HG02840 (cell line): Measurements from ENCODE around the gene ADAD1.
"Not testable (repeated sequence)": the region's sequence is repeated elsewhere in the genome, so short reads cannot be mapped to it uniquely, and the experiment has no call there.

Source experiments
- ATAC-seq: cut with Tn5 transposase; IDR thresholded peaks from one replicate; pipeline ENCODE4 v1.9.1; 2021; ENCODE audit warnings: mild to moderate bottlenecking, moderate library complexity, moderate number of reproducible peaks; ENCODE audit not compliant: unreplicated experiment, low FRiP score

The ADAD1 gene

GRCh38 chr4:122378711-122379110 lies at the start of gene ADAD1:
TSS of gene ADAD1 (plus strand) at chr4:122379011. CDS start at chr4:122380070, 1,059 bp downstream.
- ATAC-seq, result no peak

DNA sequence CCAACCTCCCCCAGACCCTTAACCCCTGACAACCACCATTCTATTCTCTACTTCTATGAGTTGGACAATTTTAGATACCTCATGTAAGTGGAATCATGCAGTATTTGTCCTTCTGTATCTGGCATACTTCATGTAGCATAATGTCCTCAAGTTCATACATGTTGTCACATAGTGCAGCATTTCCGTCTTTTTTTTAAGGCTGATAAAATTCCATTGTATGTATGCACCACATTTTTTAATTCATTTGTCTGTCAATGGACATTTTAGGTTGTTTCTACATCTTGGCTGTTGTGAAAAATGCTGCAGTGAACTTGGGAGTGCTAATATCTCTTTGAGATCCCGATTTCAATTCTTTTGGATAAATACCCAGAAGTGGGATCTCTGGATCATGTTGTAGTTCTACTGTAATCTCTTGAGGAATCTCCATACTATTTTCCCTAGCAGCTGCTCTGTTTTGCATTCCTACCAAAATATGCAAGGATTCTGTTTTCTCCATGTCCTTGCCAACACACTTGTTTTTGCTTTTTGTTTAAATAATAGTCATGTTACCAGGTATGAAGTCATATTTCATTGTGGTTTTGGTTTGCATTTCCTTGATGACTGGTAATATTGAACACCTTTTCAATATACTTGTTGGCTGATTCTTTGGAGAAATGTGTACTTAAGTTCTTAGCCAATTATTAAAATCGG lies 48.8 kb upstream of the ADAD1 start:
- no peak for ATAC-seq

DNA sequence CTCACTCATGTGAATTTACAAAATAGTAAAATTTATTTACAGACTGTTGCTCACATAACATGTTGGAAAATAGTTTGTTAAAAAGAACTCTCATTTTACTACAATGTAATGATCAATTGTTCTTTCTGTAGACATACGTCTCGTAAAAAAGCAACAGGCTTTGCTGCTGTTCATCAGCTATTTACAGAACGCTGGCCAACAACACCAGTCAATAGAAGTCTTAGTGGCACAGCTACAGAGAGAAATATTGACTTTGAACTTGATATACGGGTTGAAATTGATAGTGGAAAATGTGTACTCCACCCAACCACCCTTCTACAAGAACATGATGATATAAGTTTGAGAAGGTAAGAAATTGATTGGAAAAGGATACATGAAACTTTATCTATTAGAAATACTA lies 47.6 kb upstream of the ADAD1 start:
- ATAC-seq, result no peak

DNA sequence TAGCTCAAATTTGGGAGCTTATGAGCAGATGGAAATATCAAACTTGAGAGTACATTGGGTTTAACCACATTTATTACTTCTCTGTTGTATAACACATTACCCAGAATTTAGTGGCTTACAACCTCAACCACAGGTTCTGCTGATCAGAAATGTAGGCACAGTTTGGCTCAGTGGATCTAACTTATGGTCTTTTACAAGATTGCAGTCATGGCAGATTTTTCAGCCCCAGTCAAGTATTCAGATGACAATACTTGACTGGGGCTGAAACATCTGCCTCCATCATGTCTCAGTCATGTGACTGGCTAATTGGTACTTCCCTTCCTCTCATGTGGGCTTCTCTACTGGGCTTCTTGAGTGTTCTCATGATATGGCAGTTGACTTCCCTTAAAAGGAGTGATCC lies 44.0 kb upstream of the ADAD1 start:
- no peak for ATAC-seq

DNA sequence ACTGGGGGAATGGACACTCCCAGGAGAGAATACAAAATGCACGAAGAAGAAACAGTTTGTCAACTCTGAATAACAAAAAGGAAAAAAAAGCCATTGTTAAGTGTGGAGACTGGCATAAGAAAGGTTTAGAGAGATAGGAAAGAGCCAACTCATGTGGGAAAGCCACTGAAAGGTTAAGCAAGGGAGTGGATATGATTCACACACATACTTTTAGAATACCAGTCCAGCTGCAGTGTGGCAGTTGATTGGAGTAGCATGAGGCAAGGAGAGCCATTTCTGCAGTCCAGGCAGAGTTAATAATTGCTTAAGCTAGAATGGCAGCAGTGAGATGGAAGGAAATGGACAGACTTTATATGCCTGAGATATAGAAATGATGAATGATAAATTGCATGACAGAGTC lies 36.9 kb upstream of the ADAD1 start:
- no peak for ATAC-seq

DNA sequence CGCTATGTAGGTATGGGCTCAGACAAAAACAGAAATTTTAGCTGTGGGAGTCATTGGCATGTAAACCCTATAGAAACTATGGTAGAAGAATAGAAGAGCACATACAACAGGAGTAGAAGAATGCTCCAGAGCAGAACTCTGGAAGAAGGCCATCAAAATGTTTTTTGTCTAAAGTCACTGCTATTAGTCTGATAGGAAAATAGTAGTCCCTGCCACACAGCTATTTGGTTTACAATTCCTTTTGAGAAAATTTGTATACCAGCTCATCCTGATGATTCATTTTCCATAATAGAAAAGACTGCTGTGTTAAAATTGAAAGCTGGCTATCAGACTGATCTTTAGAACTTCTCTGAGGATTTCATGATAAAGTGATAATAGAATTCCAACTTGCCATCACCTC lies 32.8 kb upstream of the ADAD1 start:
- no peak for ATAC-seq

DNA sequence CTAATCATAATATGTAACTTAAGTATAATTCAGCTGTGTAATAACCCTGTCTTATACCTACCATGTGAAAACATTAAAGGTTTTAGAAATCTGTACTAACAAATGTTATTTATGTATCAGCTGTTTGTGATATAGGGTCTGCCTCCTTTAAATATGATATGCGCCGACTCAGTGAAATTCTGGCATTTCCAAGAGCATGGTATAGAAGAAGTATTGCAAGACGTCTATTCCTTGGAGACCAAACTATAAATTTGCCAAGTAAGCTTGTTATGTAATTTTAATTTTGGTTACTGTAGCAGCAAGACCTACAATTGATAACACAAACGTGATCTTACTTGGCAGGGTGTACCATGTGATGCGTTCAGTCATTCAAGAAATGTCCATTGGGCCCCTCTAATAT lies 32.3 kb upstream of the ADAD1 start:
- no peak for ATAC-seq

DNA sequence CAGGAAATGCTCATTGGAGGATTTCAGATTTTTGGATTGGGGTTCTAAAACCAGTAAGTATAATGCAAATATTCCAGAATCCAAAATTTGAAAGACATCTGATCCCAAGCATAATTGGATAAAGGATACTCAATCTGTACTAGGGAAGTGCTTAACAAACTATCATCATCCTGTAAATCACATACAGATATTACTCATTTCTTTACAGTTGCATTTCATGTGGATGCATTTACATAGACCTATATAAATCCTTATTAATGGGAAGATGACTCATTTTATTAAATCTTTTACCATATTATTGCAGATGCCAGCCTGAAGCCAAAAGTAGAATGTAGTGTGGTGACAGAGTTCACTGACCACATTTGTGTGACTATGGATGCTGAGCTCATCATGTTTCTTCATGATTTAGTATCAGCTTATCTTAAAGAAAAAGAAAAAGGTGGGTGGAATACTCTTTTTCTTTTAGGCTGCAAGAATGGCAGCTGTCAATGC lies 22.4 kb upstream of the ADAD1 start:
- ATAC-seq, result no peak

- no peak for ATAC-seq
These were observed 18.1 kb upstream of the ADAD1 start for GRCh38 chr4:122360754-122361153.

DNA sequence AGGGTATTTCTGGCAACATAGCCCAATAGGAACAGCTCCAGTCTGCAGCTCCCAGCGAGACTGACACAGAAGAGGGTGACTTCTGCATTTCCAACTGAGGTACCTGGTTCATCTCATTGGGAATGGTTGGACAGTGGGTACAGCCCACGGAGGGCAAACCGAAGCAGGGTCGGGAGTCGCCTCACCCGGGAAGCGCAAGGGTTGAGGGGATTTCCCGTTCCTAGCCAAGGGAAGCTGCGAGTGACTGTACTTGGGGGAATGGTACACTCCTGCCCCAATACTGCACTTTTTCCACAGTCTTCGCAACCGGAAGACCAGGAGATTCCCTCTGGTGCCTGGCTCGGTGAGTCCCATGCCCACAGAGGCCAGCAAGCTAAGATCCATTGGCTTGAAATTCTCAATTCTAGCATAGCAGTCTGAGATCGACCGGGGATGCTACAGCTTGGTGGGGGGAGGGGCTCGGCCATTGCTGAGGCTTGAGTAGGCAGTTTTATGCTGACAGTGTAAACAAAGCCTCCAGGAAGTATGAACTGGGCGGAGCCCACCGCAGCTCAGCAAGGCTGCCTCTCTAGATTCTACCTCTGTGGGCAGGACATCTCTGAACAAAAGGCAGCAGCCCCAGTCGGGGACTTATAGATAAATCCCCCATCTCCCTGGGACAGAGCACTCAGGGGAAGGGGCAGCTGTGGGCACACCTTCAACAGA lies 14.0 kb upstream of the ADAD1 start:
- no peak for ATAC-seq

- ATAC-seq, result not testable (repeated sequence)
These were observed 10.0 kb upstream of the ADAD1 start for GRCh38 chr4:122368786-122369185.

DNA sequence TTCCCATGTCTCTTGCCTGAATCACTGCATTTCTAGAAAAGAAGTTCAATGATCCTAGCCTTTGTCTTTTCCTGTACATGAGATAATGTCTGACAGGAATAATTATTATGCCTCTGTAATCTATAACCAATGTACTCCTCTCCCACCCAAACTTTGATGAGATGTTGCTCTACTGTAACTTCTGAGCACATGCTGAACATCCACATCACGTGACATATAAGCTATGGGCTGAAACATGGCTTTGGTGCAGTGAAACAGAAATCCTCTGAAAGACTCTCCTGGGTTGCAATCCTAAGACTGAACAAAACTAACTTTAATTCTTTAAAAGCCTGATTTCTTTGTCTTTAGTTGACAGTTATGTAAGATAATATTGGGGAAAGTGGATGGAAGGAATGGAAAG lies 1.5 kb upstream of the ADAD1 start:
- ATAC-seq, result no peak

GRCh38 chr4:122379239-122379638 lies 428 bp downstream of the ADAD1 start:
- no peak for ATAC-seq

DNA sequence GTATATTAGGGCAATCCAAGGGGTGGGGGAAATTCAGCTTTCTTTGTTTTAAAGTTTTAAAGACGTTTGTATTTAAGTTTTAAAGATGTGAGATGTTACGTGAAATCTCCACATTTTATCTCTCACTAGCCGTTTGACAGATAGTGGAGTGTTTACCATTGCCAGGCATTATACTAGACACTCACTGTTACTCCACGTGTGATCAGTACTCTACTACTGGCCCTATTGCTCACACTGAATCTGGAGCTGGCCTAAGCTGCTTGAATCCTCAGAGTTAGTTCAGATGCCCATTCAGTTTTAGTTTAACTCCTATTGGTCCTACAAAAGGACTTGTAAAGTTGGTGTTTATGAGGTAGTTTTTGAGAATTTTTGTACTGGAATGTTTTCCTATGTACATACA lies 4.5 kb downstream of the ADAD1 start:
- no peak for ATAC-seq

DNA sequence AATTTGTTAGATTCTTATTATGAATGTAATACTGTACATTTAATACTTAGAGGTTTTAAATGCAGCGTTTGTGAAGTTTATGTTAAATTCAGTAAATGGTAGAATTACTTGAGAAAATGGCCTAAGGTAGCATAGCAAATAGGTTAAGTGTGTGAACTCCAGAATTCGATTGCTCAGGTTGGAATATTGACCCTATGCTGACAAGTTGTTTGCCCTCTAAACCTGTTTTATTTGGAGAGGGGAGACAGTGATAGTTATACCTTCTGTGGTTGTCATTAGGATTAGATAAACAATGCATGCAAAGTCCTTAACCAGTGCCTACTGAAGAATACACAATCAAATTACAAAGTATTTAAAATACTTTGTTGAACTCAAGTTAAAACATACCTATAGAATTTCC lies 5.4 kb downstream of the ADAD1 start:
- no peak for ATAC-seq

- no peak for ATAC-seq
These were observed 14.5 kb downstream of the ADAD1 start for GRCh38 chr4:122393276-122393675.

GRCh38 chr4:122403861-122404260 lies 25.1 kb downstream of the ADAD1 start:
- ATAC-seq, result no peak

DNA sequence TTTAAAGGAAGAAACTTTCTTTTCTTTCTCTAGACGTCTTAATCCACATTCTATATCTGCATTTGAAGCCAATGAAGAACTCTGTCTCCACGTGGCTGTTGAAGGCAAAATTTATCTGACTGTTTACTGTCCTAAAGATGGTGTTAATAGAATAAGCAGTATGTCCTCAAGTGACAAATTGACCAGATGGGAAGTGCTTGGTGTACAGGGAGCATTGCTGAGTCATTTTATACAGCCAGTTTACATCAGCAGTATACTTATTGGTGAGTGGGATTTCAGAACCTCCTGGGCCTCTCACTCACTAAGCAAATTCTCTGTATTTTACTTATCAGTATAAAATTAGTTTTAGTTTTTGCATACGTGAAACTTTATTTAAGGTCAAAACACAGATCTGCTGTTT lies 33.7 kb downstream of the ADAD1 start:
- no peak for ATAC-seq

DNA sequence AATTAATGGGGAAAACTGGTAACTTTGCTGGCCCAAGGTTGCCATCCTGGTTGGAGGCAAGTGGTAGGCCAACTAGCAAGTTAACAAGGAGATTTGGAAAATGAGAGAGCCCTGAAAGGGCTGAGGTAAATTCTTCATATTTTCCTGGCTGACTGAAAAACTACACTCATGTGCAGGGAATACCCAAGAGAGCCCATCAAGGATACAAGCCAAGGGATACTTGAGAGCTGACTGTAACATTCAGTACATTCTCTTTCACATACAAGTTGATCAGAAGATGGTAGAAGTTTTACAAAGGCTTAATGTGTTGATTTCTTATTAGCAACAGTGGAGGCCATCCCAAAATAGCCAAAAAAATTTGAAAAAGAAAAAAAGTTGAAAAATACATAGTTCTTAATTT lies 44.4 kb downstream of the ADAD1 start:
- ATAC-seq, result no peak

DNA sequence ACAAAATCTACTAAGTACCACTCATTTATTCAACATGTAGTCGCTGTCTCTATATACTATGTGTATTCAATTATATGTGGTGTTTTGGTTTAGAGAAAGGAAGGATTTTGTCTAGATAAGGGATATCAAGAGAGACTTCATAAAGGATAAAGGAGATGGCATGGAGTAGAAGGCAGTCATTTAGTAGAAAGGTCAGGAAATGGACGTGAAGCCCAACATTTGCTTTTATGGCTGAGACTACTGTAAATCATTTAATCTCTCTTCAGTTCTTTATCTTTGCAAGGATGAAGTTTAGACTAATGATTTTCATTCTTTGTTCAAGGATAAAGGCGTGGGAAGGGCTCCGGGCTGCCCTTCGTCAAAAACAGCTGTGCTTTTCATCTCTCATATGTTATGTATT lies 52.5 kb downstream of the ADAD1 start:
- ATAC-seq, result no peak

- no peak for ATAC-seq
These were observed 55.5 kb downstream of the ADAD1 start for GRCh38 chr4:122434285-122434684.

- ATAC-seq, result no peak
These were observed 72.0 kb downstream of the ADAD1 start for GRCh38 chr4:122450847-122451246.
